ENCODE data around the gene FKBP5. TPM values are rescaled to one million over a fixed set of nuclear protein-coding genes. Genes with fewer than 3 reads are reported as not detected.

The FKBP5 gene
- total and polyA plus RNA-seq, 9 of the 15 experiments (the other 6 are each of a cell fraction or from before 2014, with no cell fraction given) = 32.7 to 151 (median 75.0) TPM

- no peak for TF ChIP-seq MLLT1 (IDR thresholded peaks at IDR 0.05)
- TF ChIP-seq SUPT5H (IDR thresholded peaks at IDR 0.05) = 0 out of 2 replicates have a peak, but pooled peaks have one; percentile 57
- TF ChIP-seq PHF8 (IDR thresholded peaks at IDR 0.05; ENCODE audit: borderline replicate concordance, low read length) = peak; percentile 76; the same call in 1 of the 2 replicates
- TF ChIP-seq NR4A1 (CRISPR knock-in tag; IDR thresholded peaks at IDR 0.05) = no peak
- TF ChIP-seq NR4A1 (tag; IDR thresholded peaks at IDR 0.05) = peak; percentile 30; the same call in 1 of the 2 replicates
- peak; percentile 54 for TF ChIP-seq SMARCA4 (IDR thresholded peaks at IDR 0.05)
- peak; percentile 81 for TF ChIP-seq HDAC2 (IDR thresholded peaks at IDR 0.05)
- peak; percentile 60; the same call in 1 of the 2 replicates for TF ChIP-seq MTA3 (IDR thresholded peaks at IDR 0.05; ENCODE audit: borderline replicate concordance)
- TF ChIP-seq ZBTB7A (IDR thresholded peaks at IDR 0.05; ENCODE audit: borderline replicate concordance, control insufficient read depth, low read depth, low read length) = peak; percentile 6
- TF ChIP-seq ZNF212 (CRISPR knock-in tag; IDR thresholded peaks at IDR 0.05) = no peak
- no peak for TF ChIP-seq ZNF165 (CRISPR knock-in tag; IDR thresholded peaks at IDR 0.05; ENCODE audit: borderline replicate concordance)
- 0 out of 4 replicates have a peak, but pooled peaks of 1 of the 2 experiments have one; percentile 4 for TF ChIP-seq RCOR1 (IDR thresholded peaks at IDR 0.05; ENCODE audit: borderline replicate concordance in 1 of 2, low read depth in 2 of 2, low read length in 2 of 2)
- no peak for TF ChIP-seq ZNF140 (CRISPR knock-in tag; IDR thresholded peaks at IDR 0.05)
- peak; percentile 63; the same call in 1 of the 2 replicates for TF ChIP-seq POLR2AphosphoS5 (IDR thresholded peaks at IDR 0.05; ENCODE audit: control insufficient read depth, insufficient read depth, low read depth, low read length)
- no peak for TF ChIP-seq ID3 (CRISPR knock-in tag; IDR thresholded peaks at IDR 0.05)
- peak; percentile 34; the same call in 1 of the 2 replicates for TF ChIP-seq ID3 (tag; IDR thresholded peaks at IDR 0.05)
- peak; percentile 60 for TF ChIP-seq SMAD4 (CRISPR knock-in tag; conservative IDR thresholded peaks at IDR 0.05)
- TF ChIP-seq ZNF740 (CRISPR knock-in tag; IDR thresholded peaks at IDR 0.05) = 0 out of 2 replicates have a peak, but pooled peaks have one; percentile 42
- TF ChIP-seq ZNF740 (tag; IDR thresholded peaks at IDR 0.05) = no peak
- TF ChIP-seq SMAD3 (CRISPR knock-in tag; conservative IDR thresholded peaks at IDR 0.05) = no peak
- no peak for TF ChIP-seq SNAPC5 (CRISPR knock-in tag; IDR thresholded peaks at IDR 0.05)
Observed at GRCh38 chr6:35688605-35689322, at the start of gene FKBP5 (continued).
